ENCODE results near the gene CAMSAP2. TPM values are rescaled to one million over a fixed set of nuclear protein-coding genes. Genes with fewer than 3 reads are reported as not detected.

The CAMSAP2 gene
- total RNA-seq, 1 donor from 2014 or later: 39.5 TPM

DNA sequence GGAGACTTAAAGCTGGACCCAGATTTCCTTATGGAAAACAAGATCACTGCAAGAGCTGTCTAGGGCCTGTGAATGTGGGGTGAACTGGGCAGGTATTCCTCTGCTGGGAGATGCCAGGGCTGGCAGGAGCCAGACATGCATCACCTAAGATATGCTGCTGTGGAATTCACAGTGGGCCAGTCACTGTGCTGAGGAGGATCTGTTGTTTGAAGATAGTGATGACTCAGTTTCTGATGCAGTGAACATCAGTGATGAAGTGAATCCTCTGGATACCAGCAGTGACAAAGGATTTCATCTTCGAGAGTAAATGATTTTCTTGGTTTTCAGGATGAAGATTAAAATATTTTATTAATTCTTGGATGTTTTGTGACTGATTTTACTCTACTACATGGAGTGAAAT, 29.9 kb upstream of the CAMSAP2 start:
- peaks cover 2% of the 10 kb centered on the region for H3K27me3 Mint-ChIP-seq (ENCODE audit: unreplicated experiment)
- no peak for TF ChIP-seq CTCF (IDR thresholded peaks at IDR 0.05; ENCODE audit: unreplicated experiment)
- no peak overlapping the region for H3K4me3 Mint-ChIP-seq (ENCODE audit: unreplicated experiment)
- no peak overlapping the region for H3K27ac Mint-ChIP-seq (ENCODE audit: unreplicated experiment)
- no peak for DNase-seq (ENCODE audit: low spot score)
- H3K36me3 Mint-ChIP-seq (ENCODE audit: low read depth, unreplicated experiment): no peaks in the 10 kb centered on the region
- H3K4me1 Mint-ChIP-seq (ENCODE audit: unreplicated experiment): peaks cover 7% of the 10 kb centered on the region
- no peaks in the 10 kb centered on the region for H3K9me3 Mint-ChIP-seq (ENCODE audit: unreplicated experiment)

- no peak for DNase-seq (ENCODE audit: low spot score)
- no peak overlapping the region for H3K4me3 Mint-ChIP-seq (ENCODE audit: unreplicated experiment)
- H3K36me3 Mint-ChIP-seq (ENCODE audit: low read depth, unreplicated experiment): no peaks in the 10 kb centered on the region
- peaks cover 2% of the 10 kb centered on the region for H3K27me3 Mint-ChIP-seq (ENCODE audit: unreplicated experiment)
- H3K4me1 Mint-ChIP-seq (ENCODE audit: unreplicated experiment): peaks cover 7% of the 10 kb centered on the region
- TF ChIP-seq CTCF (IDR thresholded peaks at IDR 0.05; ENCODE audit: unreplicated experiment): no peak
- H3K9me3 Mint-ChIP-seq (ENCODE audit: unreplicated experiment): no peaks in the 10 kb centered on the region
- H3K27ac Mint-ChIP-seq (ENCODE audit: unreplicated experiment): no peak overlapping the region
These were observed 28.5 kb upstream of the CAMSAP2 start for GRCh38 chr1:200710166-200710565.

GRCh38 chr1:200714504-200715187, 24.0 kb upstream of the CAMSAP2 start:
- H3K36me3 Mint-ChIP-seq (ENCODE audit: low read depth, unreplicated experiment): no peaks in the 10 kb centered on the region
- H3K9me3 Mint-ChIP-seq (ENCODE audit: unreplicated experiment): no peaks in the 10 kb centered on the region
- no peak overlapping the region for H3K27ac Mint-ChIP-seq (ENCODE audit: unreplicated experiment)
- H3K4me1 Mint-ChIP-seq (ENCODE audit: unreplicated experiment): peaks cover 7% of the 10 kb centered on the region
- H3K4me3 Mint-ChIP-seq (ENCODE audit: unreplicated experiment): no peak overlapping the region
- DNase-seq (ENCODE audit: low spot score): no peak
- no peak for TF ChIP-seq CTCF (IDR thresholded peaks at IDR 0.05; ENCODE audit: unreplicated experiment)
- H3K27me3 Mint-ChIP-seq (ENCODE audit: unreplicated experiment): peaks cover 2% of the 10 kb centered on the region

DNA sequence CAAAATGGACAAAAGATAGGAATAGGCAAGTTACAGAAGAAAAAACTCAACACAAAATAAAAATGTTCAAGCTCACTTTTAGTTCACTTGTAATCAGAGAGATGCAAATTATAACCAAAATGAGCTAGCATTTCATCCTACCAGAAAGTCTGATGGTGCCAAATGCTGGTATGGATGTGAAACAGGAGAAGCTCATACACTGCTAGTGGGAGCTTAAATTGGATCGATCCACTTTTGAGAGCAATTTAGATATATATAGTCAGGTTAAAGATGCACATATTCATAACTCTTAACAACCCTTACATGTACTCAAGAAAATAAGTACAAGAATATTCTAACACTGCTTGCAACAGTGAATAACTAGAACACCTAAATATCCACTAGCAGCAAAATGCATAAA, 18.5 kb upstream of the CAMSAP2 start:
- no peak for DNase-seq (ENCODE audit: low spot score)
- H3K27me3 Mint-ChIP-seq (ENCODE audit: unreplicated experiment): peaks cover 3% of the 10 kb centered on the region
- H3K36me3 Mint-ChIP-seq (ENCODE audit: low read depth, unreplicated experiment): no peaks in the 10 kb centered on the region
- no peak for TF ChIP-seq CTCF (IDR thresholded peaks at IDR 0.05; ENCODE audit: unreplicated experiment)
- H3K4me1 Mint-ChIP-seq (ENCODE audit: unreplicated experiment): no peaks in the 10 kb centered on the region
- H3K27ac Mint-ChIP-seq (ENCODE audit: unreplicated experiment): no peak overlapping the region
- no peak overlapping the region for H3K4me3 Mint-ChIP-seq (ENCODE audit: unreplicated experiment)
- H3K9me3 Mint-ChIP-seq (ENCODE audit: unreplicated experiment): no peaks in the 10 kb centered on the region

DNA sequence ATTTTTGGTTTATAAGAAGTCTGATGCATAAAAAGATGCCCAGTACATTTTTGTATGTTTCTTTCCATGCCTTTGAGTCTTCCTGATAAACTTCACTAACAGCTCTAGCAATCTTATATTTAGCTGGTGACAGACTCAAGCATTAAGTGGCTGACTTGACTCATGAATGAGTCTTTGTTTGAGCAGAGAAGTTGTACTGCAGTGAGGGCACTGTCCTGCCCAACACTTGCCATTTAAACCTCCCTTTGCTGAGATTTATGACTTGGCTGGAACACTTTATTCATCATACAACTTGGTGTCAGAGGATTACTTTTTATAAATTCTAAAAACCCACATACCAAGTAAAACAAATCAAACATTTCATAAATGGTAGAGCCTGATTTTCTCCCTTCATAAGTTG, 14.6 kb upstream of the CAMSAP2 start:
- no peak for TF ChIP-seq CTCF (IDR thresholded peaks at IDR 0.05; ENCODE audit: unreplicated experiment)
- no peak overlapping the region for H3K4me3 Mint-ChIP-seq (ENCODE audit: unreplicated experiment)
- H3K9me3 Mint-ChIP-seq (ENCODE audit: unreplicated experiment): no peaks in the 10 kb centered on the region
- H3K4me1 Mint-ChIP-seq (ENCODE audit: unreplicated experiment): no peaks in the 10 kb centered on the region
- no peaks in the 10 kb centered on the region for H3K36me3 Mint-ChIP-seq (ENCODE audit: low read depth, unreplicated experiment)
- no peak overlapping the region for H3K27ac Mint-ChIP-seq (ENCODE audit: unreplicated experiment)
- H3K27me3 Mint-ChIP-seq (ENCODE audit: unreplicated experiment): peaks cover 3% of the 10 kb centered on the region
- no peak for DNase-seq (ENCODE audit: low spot score)

Measured in endothelial cell (in vitro differentiated cells).